Stimulated activated CD4-positive, alpha-beta T cell treated with anti-CD3 and anti-CD28 coated beads, TNF-alpha, amount 100 ng/mL, for 1 hour (primary cell): Measurements from ENCODE around the gene STK11IP.
"Not testable (repeated sequence)": the region's sequence is repeated elsewhere in the genome, so short reads cannot be mapped to it uniquely, and the experiment has no call there.

Experiments
- DNase-seq, 3 donors: peaks; one replicate each; pipeline ENCODE4 v3.0.0-alpha.2; 2020; ENCODE audit warnings: low read depth in 3 of 3, low spot score in 1 of 3

The STK11IP gene

DNA sequence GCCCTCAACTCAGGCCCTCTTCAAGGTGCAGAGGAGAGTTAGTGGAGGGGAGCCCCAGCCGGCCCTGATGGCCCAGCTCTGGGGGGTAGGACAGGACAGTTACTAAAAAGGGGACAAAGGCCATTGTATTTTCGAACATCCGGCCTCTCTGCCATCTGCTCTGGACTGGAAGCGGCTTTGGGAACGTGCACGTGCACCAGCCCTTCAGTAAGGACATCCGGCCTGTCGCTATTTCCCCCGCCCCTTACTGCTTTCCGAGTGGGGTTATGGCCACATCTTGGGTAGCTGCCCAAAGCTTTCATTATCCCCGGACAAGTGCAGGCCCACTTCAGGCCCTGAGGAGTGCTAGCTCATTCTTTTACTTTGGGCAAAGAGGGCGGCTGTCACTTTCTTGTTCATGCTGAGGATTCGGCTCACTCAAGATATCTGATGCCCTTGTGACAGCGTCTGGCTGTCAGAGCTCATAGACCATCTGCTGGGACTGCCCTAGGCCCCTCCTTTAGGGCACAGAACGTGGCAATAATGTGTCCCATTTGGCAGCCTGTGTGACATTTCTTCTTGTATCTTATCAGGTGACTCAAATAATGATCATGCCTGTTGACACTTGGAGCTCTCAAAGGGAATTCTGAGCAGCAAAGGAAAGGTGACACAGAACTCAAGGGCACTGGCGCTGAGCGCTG is 47.3 kb downstream of the STK11IP start:
- DNase-seq = no peak

DNA sequence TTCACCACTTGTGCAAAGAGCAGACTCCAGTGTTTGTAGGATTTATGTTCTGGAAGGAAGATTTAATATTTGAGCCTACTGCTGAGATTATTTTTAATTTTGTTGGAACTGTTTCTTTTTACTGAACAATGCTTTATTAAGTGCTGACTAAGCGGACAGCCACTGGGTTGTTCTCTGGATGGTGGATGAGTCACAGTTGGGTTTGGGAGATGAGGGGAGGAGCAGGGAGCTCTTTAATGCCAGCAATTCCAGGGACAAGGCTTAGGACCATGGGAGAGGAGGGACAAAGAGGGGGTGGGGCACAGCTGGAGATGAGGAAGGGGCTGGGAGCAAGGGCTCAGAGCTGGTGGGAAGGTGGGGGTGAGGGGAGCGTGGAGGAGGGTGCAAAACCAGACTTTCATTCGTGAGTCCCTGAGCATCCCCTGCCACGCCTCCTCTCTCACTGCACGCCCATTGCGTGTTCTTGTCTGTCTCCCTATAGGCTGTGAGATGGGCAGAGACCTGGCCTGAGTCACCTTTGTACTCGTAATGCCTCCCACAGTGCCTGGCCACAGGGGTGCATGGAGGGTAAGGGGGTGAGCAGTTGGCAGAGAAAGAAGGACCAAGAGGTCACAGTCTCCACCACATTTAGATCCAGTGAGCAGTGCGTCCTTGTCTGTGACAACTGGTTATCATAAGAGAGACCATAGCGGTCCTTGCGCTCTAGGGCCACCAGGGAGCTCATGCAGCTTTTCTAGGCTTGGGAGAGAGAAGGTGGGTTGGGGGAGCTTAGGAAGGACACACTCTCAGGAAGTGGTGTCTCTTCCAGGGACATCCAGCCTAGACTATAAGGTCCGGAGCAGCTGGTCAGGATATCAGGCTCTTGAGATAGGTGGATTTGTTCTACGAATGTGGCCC is 48.2 kb downstream of the STK11IP start:
- no peak for DNase-seq

DNA sequence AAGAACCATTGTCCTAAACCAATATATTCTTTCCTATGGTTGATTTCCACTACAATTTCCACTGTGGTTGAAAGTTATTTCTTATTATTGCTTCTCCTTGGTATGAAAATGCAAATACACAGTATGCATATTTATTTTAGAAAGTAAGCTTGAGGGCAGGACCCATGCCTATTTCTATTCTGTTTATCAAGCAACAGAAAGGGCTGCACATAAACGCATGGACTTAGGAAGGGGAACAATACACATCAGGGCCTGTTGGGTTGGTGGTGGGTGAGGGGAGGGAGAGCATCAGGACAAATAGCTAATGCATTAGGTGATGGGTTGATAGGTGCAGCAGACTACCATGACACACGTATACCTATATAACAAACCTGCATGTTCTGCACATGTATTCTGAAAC is 50.5 kb downstream of the STK11IP start:
- DNase-seq = no peak

DNA sequence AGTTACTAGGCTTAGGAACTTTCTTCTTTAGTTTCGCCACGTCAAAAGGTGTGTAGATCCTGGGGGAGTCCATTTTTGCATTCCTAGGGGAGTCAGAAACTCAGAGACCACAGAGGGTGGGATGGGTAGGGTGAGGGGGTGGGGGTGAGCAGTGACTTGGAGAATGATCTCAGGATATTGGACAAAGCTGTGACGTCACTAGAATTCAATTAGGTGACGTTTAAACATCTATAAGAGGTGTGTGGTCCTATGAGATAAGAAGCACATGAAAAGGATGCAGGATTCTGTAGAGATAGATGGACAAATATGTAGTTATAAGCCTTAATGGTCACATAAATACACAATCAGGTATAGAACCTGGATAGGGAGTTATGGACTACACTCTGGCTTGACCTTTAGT is 51.3 kb downstream of the STK11IP start:
- DNase-seq = no peak

DNA sequence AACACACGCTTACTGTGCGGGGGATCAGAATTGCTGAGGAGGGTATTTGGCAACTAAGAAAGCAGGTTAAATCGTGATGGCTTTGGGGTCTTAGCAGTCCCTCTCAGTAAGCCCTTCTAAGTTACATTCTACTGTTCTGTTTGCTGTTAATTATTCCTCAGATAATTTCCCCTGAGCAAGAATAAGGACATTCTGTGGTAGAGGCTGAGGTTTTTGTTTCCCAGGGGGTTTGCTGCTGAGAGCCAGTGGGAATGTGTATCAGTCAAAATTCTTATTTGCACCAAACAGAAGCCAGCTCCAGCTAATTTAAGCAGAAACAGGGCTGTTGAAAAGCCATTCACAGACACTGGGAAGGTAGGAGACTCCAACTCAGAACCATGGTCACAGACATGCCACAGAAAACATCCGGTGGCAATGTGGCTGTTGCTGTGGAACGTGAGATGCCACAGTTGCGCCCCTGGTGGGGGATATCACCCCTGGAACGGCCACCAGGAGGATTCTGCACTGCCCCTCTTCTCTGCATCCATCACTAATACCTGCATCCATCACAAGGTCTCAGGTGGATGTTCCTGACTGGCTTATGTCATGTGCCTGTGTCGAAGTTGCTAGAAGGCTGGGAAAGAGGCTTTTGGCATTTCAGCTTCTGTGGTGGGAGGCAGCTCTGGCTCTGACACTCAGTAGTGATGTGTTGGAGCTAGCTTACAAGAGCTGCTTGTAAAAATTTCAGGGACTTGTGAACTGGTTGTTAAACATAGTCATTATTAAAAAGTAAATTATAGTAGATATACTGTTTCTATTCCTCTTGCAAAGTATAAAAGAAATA is 53.0 kb downstream of the STK11IP start:
- DNase-seq = no peak

DNA sequence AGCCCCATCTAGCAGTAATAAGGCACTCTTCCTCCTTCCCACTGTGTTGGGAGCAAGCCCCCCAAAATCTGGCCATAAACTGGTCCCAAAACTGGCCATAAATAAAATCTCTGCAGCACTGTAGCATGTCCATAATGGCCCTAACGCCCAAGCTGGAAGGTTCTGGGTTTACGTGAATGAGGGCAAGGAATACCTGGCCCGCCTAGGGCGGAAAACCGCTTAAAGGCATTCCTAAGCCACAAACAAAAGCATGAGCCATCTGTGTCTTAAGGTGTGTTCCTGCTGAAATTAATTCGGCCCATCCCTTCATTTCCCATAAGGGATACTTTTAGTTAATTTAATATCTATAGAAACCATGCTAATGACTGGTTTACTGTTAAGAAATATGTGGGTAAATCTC is 54.0 kb downstream of the STK11IP start:
- not testable (repeated sequence) for DNase-seq

DNA sequence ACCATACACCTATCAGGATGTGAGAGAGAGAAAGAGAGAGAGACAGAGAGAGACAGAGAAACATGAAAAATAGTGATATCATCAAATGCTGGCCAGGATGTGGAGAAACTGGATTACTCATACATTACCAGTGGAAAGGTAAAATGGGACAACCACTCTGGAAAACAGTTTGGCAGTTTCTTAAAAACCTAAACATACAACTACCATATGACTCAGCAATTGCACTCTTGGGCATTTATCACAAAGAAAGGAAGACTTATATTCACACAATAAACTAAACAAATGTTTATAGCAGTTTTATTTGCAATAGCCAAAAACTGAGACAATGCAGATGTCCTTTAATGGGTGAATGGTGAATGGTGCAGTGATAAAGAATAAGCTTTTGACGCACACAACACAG is 58.9 kb downstream of the STK11IP start:
- no peak for DNase-seq

DNA sequence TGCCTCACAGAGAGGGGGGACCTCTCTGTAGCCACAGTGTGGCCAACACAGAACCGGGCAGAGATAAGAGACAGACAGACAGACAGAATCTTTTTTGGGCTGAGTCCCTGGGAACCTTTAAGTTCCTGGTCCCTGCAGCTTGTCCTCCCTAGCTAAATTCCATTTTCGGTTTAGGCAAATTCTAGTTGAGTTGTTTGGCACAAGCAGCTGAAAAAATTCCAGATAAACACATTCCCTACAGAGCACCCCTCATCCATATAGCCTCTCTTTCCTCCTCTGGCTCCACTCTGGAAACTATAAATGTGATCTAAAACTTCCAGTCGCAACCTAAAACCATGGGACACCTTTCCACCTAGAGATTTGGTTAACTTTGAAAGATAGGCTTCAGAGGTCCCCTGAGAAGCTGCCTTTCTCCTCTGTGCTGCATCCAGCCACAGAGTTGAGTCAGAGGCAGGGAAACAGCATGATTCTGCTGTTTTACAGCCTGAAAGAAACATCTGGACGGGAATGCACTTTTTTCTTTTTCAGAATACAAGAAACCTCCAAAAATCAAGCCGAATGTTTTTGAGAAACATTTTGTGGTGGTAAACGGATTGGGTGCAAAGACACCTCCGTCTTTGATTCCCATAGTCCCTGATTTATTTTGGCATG is 60.7 kb downstream of the STK11IP start:
- DNase-seq = no peak

DNA sequence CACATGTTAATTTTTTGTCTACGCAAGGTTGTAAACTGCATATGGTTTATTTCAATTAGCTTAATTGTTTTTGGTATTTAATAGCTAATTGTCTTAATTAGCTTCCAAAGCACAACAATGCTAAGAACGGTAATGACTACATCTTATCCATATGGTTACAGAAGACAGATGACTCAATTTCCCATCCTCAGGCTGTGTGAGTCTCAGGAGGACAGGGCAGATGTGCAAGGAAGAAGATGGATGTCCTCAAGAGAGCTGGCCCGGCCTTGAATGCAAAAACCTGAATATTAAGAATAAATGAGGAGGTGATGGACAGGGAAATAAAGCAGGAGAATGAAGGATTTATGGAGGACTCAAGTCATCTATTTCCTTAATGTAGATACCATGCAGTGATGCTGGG is 61.2 kb downstream of the STK11IP start:
- no peak for DNase-seq

DNA sequence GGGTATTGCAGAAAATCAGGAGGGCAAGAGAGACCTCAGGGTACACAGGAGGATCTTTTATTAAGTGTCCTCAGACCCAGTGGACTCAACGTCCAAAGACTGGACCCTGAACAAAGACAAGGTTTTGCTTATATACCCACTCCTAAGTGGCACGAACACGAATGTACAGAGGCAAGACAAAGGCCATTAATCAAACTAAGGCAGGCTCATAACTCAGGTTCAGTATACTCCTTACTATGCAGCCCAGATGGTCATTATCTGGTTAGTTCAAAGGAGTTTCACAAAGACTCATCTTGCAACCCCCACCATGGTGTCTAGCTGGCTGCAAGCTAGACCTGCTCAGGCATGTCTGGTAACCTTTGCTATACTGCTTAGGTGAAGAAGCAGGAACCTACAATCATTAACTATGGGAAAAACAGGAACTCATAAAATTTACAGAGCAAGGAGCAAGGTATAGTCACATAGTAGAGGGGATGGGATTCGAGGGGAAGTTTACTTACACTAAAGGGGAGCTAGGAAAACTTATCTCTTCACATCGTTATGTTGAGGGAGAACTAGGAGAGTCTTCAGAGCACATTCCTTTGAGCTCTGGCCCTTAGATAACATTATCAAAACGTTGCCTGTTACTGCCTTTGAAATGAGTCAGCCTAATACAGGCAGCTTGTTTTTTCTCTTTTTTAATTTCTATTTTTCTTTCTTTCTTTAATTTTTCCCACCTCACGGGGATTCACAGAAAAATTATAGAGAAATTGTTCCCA is 63.7 kb downstream of the STK11IP start:
- no peak for DNase-seq

DNA sequence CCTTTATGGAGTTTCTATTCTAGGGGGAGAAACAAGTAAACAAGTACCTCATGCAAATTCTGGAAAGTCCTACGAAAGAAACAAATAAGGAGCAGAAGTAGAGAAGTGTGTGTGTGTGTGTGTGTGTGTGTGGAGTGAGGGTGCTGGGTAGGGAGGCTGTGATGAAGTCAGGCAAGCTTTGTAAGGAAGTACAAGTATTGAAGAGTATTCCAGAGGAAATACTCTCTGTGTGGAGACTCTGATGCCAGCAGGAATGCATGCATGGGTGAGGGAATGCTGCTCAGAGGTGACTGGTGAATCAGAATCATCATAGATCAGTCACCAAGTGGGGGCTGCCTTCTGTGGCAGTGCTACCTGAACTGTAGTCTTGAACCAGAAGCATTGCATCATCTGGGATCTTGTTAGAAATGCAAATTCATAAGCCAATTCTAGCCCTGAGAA is 64.3 kb downstream of the STK11IP start:
- DNase-seq = no peak

DNA sequence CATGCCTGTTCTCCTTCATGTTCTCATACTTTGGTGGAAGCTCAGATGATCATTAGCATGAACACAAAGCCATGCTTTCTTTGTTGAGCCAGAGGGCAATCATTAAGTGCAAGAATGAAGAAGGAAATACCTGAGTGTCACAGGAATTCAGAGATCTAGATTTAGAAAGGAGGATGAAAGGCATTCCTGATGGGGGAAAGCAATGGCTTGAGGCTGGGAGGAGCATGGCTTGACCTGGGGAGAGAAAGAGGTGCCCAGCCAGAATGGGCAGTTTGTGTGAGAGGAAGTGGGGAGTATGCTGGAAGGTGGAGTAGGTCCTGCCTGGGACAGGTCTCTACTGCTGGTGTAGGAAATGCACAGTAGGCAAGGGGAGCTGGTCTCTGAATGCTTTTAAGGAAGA is 64.9 kb downstream of the STK11IP start:
- no peak for DNase-seq

DNA sequence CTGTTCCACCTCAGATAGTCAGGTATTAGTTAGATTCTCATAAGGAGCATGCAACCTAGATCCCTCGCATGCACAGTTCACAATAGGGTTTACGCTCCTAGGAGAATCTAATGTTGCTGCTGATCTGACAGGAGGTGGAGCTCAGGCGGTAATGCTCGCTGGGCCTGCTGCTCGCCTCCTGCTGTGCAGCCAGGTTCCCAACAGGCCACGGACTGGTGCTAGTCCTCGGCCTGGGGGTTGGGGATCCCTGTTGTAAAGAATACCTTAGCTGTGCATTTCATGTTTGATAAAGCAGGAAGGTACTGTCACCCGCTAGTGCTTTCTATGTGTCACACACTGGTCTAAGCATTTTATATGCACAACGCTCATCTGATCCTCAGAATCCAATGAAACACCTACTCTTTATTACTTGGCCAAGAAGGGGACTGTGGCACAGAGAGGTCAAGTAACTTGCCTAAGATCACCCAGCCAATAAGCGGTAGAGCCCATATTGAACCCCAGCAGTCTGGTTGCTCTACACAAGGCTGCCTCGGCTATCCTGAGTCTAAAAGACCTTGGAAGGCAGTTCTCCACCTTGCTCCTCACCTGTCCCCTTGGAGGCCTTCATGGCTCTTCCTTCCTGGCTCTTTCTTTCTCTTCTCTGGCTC is 65.6 kb downstream of the STK11IP start:
- no peak for DNase-seq

DNA sequence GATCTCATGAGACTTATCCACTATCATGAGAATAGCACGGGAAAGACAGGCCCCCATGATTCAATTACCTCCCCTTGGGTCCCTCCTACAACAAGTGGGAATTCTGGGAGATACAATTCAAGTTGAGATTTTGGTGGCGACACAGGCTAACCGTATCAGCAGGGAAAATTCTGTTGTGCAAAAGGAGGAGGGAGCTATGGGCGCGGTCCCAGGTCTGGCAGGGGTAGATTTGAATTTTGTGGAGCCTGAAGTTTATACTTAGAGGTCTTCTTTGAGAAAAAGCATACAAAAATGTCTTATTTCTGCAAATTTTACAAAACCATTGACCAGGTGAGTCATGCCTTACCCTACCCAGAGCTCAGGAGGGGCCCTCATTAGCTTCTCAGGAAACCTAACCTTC is 66.4 kb downstream of the STK11IP start:
- no peak for DNase-seq

DNA sequence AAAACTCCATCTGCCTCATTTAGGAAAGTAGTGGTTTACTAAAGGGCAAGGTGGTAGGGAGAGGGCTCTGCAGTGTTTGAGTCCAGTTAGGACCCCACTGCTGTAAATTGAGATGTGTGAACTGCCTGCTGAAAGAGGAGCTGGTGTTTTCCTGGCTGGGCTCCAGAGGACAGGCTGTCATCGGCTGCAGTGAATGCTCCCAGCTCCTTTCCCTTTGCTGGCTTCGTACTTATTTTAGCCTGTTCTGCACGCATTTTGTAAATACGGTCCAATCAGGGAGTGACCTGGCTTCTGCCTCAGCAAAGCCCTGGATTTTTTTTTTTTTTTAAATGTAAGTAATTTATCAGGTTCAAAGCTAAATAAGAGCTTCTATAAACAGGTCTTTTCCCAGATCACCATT is 67.3 kb downstream of the STK11IP start:
- DNase-seq = no peak

DNA sequence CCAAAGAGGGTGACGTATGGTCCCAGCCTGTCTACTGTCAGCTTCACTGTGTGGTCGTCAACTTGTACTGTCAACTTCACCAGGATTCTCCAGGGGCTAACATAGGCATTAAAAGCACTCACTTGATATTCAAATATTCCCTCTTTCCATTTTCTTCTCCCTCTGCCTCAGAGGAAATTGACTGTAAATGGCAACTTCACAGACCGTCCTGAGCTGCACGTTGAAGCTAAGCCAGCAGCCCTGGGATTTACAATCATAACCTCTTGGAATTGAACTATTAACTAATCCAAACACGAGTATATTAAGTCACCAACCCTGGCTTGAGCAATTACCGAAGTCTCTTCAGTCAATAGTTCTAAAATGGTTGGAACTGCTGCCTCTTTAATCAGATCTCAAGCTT is 68.3 kb downstream of the STK11IP start:
- DNase-seq = no peak
